Myocyte (in vitro differentiated cells): ENCODE results near the gene CDRT15. TPM values are rescaled to one million over a fixed set of nuclear protein-coding genes. Genes with fewer than 3 reads are reported as not detected.
"Not testable (repeated sequence)": the region's sequence is repeated elsewhere in the genome, so short reads cannot be mapped to it uniquely, and the experiment has no call there.

Experiments
- DNase-seq: peaks from one replicate; pipeline ENCODE4 v3.0.0-alpha.2; 2012; ENCODE audit warnings: low read depth
- total RNA-seq: library from RNA; depleted of rRNA; stranded (reverse); fragments of >200 nt; gene quantifications from 2 replicates; pipeline ENCODE4 v1.2.3, GENCODE V29; 2014

Gene CDRT15
- total RNA-seq, 1 donor from 2014 or later = not detected

DNA sequence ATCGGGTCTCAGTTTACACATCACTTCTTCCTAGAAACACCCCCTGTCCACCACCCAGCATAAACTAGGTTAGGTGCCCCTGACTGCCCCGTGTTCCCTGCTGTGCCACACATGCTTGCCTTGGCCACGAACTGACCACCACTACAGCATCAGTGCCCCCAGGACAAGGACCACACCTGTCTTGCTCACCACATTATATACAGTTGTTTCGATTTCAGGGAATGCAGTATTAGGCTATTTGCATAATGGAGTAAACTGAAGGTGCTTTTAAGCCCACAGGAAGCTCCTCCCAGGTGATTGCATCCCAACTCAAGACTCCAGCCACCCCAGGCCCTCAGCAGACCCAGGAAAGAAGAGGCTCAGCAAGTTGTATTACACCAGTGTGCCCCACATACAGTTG lies 50.2 kb downstream of the CDRT15 start:
- DNase-seq = not testable (repeated sequence)

Other genes starting within 250 kb of the CDRT15 start
- 25.8 and 31.1 TPM in 2 replicates for gene COX10, start 167.4 kb downstream of the CDRT15 start, total RNA-seq
- 4.5 and 6.0 TPM in 2 replicates for gene HS3ST3B1, start 64.2 kb upstream of the CDRT15 start, total RNA-seq